NCI-H1417 (cell line): Measurements from ENCODE around the gene GGT1.
A peak's percentile ranks its signal among the peaks of the same experiment; 100 is the strongest.
"Not testable (repeated sequence)": the region's sequence is repeated elsewhere in the genome, so short reads cannot be mapped to it uniquely, and the experiment has no call there.

Experiments
- DNase-seq, 3 experiments: peaks; one replicate each; lab custom pipeline; 2025; lab: John Stamatoyannopoulos, UW

The GGT1 gene

GRCh38 chr22:24599958-24600715 lies 2.9 kb upstream of the GGT1 start:
- DNase-seq, result not testable (repeated sequence)

DNA sequence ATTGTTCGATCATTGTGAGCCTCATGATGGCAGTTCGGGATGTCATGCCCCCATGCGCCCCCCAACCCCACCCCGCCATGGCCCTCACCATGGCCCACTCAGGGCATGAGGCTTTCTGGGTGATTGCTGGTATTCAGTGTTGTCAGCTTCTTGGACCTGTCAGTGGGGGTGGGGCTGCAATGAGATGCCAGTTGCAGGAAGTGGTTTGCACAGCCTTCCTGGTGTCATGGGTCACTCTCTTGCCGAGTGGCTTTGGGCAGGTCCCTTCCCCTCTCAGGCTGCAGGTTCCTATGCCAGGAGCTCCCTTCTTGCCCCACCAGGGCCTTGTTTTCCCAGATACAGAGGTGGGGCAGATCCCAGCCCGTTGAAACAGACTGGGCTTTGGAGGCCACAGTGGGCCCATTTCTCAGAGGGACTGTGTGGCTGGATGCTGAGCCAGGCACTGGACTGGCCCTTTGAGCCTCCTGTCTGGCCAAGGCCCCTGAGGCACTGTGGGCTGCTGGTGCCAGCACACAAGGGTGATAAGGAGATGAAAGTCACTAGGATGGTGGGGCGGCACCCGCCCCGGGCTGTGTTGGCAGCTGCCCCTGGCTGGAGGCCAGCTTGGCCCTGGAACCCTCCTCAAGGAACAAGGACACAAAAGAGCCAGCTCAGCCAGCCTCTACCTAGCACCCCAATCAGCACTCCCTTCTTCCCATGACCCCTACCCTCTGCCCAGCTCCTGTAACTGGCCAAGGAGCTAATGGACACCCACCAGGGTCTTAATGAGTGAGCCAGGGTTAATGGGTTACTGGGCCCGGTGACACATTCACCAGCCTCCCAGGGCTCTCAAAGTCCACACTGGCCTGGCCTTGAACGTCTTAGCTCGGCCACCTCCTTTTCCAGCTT lies 1.5 kb upstream of the GGT1 start:
- no peak for DNase-seq

DNA sequence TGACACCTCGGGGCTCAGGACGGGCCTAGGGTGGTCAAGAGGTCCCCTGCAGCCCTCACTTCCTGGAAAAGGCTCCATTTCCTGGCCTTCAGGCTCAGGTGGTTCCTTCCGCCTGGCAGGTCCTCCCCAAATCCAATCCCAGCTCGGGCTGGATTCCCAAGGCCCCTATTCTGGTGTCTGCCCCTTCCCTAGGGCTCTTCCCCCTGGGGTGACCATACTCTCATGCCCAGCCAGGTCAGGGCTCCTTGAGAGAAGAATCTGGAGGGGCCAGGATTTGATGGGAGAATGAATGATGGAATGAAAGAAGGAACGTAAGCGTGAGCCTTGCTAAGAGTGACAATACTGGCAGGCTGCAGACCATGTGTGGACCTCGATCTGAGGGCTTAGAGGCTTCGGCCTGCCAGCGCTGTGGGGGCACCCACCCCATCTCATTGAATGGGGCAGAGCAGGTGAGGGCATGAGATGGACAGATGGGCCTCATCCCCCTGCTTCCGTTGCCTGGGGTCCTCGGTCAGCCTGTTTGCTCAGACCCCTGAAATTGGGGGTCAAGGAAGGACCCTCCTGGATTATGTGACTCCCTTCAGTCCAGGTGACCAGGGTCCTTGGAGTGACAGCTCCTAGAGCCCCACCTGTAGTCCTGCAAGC lies 766 bp upstream of the GGT1 start:
- DNase-seq, result not testable (repeated sequence)

DNA sequence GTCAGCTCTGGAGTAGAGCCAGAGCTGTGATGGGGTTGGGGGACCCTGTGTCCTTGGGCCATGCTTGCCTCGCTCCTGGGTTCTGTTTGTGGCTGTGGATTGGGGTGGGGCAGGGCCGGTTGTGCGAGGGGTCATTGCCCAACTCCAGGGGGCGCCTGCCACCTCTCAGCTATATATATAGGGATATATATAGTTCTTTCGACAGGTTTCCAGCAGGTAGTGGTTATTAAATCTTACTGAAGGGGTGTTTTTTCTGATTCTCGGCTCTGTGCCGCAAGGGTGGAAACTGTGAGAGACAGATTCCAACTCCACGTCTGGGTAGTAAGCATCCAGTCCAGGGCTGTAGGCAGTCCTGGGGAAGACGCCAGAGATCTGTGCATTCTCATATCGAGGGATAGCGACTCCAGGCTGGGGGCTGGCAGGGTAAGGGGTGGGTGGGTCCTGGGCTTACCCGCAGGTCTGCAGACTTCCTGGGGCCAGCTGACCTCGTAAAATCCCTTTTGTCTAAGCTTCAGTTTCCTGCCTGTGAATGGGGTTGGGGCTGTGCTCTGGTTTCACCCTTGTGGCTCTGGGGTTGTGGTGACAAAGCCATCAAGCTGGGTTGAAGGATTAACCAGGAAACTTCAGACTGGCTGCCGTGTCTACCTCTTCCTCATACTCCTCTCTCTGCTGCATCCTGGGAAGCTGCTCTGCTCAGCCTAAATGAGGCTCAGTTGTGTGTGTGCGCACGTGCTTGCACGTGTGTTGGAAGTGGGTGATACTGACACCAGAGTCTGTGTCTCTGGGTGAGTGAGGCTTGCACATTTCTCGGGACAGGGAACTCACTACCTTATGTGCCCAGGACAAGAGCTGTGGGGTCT lies 1.0 kb downstream of the GGT1 start:
- DNase-seq, result not testable (repeated sequence)

- DNase-seq, result not testable (repeated sequence)
These were observed 3.3 kb downstream of the GGT1 start for GRCh38 chr22:24606340-24606739.

DNA sequence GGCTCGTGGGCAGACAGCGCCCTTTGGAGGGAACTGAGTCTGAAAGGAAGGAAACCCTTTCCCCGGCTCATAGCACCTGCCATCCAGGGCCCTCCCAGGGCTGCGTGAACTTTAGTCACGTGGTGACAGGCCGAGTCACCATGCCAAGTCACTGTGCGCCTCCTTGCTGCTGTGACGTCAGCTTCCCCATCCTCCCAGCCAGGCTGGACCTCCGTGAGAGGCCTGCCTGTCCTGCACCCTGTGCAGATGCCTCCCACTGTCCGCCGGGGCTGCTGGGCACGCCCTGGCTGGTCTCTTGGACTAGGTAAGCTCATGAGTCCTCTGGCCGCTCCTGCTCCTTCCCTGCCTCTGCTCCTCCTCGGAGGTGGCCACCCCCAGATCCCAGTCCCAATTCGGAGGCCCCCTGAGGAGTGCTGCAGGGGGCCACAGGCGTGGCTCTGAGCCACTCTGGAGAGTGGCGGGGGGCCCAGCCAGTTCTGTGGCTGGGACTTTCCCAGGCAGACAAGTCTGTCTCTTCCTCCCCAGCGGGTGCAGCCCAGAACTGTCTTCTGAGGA lies 4.5 kb downstream of the GGT1 start:
- DNase-seq, result not testable (repeated sequence)

DNA sequence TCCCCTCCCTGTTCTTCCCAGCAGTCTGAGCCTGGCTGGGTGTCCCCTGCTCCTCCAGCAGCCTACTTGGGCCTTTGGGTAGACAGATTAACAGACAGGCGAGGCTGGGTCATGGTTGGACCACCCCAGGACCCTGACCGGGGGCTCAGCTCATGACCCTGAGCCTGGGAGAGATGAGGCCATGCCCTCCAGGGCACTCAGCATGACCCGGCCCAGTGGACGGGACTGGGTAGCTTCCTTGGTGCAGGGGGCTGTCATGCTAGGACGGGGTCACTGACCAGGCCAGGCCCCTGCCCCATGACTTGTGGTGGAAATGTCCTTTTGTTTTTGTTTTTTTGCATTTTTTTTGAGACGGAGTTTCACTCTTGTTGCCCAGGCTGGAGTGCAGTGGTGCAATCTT lies 5.3 kb downstream of the GGT1 start:
- not testable (repeated sequence) for DNase-seq

DNA sequence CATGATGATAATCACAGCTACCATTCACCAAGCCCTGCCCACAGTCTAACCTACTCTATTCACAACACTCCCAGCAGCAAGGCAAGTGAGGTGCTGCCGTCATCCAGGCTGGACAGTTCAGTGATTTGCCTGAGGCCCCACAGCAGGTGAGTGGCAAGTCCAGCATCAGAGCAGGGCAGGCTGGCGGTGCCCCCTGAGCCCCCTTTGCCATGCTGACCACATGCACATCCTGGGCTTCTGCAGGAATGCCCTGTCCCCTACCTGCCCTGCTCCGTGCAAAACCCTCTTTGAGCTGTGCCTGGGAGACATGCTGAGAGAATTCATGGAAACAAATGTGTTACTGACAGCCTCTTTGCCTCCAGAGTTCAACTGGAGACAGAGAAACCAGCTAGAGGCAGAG lies 6.9 kb downstream of the GGT1 start:
- DNase-seq, result not testable (repeated sequence)

DNA sequence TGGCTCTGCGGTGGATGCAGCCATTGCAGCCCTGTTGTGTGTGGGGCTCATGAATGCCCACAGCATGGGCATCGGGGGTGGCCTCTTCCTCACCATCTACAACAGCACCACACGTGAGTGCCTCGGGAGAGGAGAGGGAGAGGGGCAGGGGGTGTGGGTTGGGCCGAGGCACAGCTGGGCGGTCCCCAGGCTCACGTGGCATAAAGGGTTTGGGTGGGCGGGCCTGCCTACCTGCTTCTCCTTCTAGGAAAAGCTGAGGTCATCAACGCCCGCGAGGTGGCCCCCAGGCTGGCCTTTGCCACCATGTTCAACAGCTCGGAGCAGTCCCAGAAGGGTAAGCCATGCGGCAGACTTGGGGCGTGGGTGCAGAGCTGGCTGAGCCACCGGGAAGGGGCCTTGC lies 11.8 kb downstream of the GGT1 start:
- DNase-seq, result not testable (repeated sequence)

DNA sequence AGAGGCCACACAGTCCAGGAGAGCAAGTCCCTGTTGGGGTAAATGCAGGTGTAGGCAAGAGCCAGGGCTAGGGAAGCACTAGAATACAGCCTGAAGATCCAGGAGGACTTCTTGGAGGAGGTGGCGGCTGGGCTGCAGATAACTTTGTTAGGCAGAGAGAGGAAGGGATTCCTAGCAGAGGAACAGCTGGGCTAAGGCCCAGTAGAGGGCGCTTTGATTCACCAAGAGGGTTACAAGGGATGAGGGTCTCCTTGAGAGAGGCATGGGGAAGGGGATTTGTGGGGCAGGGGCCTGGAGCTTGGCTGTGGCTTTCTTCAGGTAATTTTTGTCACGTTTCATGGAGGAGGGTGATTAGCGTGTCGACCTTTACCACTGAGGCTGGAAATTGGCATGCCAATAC lies 18.3 kb downstream of the GGT1 start:
- DNase-seq, result not testable (repeated sequence)

DNA sequence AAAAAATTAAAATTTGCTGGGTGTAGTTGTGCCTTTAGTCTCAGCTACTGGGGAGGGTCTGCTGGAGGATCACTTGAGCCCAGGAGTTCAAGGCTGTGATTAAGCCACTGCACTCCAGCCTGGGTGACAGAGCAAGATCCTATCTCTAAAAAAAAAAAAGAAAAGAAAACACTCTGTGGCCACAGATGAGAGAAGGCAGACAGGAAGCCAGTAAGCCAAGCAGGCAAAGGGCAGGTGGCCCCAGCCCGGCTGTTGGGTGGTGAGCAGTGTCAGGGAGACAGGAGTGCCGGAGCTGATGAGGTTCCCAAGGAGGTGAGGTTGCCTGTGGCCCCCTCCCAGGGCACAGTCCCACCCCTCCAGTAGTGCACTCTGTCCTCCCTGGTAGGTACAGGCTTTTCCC lies 19.6 kb downstream of the GGT1 start:
- DNase-seq, result not testable (repeated sequence)

- not testable (repeated sequence) for DNase-seq
These were observed 24.9 kb downstream of the GGT1 start for GRCh38 chr22:24627911-24628310.

DNA sequence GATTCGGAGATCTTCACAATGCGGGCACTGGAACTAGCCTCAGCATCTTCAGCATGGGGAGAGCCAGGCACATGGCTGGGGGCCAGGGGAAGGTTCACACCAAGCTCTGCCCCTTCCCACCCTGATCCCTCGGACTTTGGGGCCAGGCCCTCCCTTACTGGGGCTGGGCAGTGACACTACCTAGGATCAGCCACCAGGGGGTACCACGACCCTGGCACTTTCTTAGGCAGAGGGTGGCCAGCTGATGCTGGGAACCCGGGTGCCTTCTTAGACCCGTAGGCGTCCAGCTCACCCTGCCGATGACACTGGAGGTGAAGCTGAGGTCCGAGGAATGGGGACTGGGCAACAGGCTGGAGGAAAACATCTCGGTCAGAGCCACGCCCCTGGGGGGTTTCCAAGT lies 26.1 kb downstream of the GGT1 start:
- peak in 1 of 3 experiments; percentile 0 for DNase-seq

DNA sequence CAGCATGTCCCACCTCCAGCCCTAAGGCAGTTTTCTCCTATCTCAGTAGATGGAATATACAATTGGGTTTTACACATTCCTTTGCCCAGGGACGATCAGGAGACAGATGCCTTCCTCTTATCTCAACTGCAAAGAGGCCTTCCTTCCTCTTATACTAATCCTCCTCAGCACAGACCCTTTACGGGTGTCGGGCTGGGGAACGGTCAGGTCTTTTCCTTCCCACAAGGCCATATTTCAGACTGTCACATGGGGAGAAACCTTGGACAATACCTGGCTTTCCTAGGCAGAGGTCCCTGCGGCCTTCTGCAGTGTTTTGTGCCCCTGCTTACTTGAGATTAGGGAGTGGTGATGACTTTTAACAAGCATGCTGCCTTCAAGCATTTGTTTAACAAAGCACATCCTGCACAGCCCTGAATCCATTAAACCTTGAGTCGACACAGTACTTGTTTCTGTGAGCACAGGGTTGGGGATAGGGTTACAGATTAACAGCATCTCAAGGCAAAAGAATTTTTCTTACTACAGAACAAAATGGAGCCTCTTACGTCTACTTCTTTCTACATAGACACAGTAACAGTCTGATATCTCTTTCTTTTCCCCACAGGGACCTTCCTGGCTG lies 27.9 kb downstream of the GGT1 start:
- not testable (repeated sequence) for DNase-seq

DNA sequence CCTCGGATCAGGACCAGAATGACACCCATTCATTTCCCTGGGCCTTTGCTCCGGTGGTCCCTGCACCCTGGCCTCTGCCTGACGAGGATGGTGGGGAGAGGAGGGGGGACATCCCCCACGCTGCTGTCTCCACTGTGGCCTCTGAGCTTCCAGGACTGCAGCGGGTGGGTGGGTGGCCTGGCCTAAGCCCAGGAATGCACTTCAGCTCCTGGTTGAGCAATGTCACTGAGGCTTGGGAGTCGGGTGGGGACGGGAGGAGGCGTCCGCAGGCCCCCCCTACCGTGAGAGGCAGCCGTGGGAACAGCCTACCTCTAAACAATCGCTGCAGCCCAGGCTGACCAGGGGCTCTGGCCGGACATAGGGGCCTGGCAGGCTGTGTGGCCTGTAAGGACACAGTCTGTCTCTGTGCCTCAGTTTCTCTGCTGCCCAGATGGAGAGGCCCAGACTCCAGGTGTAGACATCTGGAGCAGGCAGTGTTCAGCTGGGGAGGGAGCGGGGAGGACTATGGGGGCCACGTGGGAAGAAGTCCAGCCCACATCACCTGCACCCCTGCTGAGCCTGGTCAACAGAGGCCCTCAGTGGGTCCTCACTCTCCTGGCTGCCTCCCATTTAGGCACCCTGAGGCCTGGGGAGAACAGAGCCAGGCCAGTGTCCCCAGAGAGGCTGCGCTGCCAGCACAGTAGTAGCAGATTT lies 28.6 kb downstream of the GGT1 start:
- DNase-seq, result not testable (repeated sequence)

- not testable (repeated sequence) for DNase-seq
These were observed 29.6 kb downstream of the GGT1 start for GRCh38 chr22:24632642-24633041.

GRCh38 chr22:24633231-24634023 lies 30.4 kb downstream of the GGT1 start:
- DNase-seq, result not testable (repeated sequence)

DNA sequence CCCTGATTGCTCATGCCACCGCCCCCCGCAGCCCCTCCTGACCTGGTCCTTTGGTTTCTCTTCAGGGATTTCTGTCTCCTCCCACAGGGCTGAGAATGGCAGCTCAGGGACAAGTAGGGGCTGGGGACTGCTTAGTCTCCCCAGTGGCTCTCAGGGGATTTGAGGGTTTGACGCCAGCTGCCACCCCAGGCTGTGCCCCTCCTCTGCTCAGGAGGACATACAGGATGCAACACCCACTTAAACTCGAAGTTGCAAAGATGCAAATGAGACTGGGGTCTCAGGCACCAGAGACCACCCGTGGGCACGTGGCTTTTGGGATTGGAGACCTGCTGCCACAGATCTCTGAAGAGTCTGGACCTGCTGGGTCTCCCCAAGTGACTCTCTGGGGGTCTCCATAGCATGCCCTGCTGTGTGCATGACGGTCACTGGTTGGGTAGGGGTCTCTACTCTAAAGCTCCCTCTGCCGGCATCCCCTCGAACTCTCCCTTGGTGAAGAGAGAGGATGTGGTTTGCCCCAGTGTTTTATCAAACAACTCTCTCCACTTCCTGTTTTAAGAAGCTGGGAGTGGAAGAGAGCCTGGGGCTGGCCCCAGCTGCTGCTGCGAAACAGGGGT lies 31.9 kb downstream of the GGT1 start:
- not testable (repeated sequence) for DNase-seq

DNA sequence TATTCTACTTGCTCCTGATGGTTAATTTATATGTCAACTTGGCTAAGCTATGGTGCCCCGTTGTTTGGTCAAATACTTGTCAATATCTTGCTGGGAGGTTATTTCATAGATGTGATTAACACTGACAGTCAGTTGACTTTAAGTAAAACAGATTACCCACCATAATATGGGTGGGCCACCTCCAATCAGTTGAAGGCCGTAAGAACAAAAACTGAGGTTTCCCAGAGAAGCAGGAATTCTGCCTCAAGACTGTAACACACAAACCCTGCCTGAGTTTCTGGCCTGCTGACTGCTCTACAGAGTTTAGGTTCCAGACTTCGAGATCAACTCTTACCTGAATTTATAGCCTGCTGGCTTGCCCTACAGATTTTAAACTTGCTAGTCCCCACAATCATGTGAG lies 33.5 kb downstream of the GGT1 start:
- DNase-seq, result not testable (repeated sequence)
